ENCODE data around the gene POR.
"Not testable (repeated sequence)": the region's sequence is repeated elsewhere in the genome, so short reads cannot be mapped to it uniquely, and the experiment has no call there.

Gene POR

DNA sequence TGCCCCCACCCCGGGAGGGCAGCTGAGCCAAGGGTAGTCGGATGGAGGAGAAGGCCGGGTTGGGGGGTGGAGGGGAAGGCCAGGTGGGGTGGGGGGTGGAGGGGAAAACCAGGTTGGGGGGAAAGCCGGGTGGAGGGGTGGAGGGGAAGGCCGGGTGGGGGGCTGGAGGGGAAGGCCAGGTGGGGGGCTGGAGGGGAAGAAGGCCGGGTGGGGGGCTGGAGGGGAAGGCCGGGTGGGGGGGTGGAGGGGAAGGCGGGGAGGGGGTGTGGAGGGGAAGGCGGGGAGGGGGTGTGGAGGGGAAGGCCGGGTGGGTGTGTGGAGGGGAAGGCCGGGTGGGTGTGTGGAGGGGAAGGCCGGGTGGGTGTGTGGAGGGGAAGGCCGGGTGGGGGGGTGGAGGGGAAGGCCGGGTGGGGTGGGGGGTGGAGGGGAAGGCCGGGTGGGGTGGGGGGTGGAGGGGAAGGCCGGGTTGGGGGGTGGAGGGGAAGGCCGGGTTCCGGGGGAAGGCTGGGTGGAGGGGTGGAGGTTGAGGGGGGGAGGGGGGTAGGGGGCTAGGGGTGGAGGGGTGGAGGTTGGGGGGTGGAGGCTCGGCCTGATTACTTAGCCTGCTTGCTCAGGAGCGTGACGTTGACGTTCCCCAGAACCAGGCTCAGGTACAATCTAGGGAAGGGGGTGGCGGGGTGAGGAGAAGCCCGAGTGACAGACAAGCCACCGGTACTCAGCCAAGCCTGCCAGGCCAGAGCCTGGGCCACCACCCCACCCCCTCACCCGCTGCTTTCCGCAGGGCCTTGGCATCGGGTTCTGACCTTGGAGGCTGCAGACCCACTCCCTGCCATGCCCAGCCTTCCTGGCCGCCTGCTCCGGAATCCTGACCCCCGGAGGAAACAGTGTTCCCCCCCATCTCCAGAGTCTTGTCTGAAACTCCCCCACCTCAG, 73.9 kb downstream of the POR start:
- no peak for DNase-seq (ENCODE audit: low read depth in 2 of 2, low spot score in 1 of 2)

- no peak for DNase-seq (ENCODE audit: low read depth in 2 of 2, low spot score in 1 of 2)
Observed at GRCh38 chr7:75989500-75990388, 74.8 kb downstream of the POR start.

GRCh38 chr7:75991531-75992082, 76.7 kb downstream of the POR start:
- no peak for DNase-seq (ENCODE audit: low read depth in 2 of 2, low spot score in 1 of 2)

GRCh38 chr7:75992083-75992755, 77.3 kb downstream of the POR start:
- DNase-seq (ENCODE audit: low read depth in 2 of 2, low spot score in 1 of 2) = no peak

DNA sequence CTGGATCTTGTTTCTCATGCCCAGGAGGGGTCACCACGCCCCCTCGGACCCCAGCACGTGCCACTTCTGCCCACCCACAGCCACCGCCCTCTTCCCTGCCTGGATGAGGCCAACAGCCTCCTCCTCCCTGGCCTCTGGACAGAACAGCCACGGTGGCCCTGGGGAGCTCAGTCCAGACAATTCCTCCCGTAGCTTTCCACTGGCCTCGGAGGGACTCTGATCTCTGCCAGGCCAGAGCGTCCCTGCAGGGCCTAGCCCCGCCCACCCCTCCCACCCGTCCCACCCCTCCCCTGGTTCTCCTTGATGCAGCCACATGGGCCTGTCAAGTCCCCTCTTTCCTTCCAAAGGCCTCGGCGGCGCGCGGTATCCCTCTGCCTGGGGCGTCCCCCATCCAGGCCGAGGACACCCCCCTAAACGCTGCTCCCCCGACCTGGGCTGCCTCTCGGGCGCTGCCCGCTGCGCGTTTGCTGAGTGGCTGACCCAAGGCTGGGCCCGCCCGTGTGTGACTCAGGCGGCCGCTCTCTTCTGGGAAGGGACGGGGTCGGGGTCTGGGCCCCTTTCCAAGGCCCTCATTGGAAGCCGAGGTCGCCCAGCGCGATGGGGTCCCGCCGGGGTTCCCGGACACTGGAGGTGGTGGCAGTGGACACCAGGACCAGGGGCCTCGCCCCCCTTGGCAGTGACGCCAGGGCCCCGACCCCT, 78.9 kb downstream of the POR start:
- DNase-seq (ENCODE audit: low read depth in 2 of 2, low spot score in 1 of 2) = no peak

GRCh38 chr7:75994388-75995051, 79.6 kb downstream of the POR start, which contains the start of gene TMEM120A:
Gene TMEM120A, minus strand, starts transcription at chr7:75994595. Its CDS starts 25 bp downstream, at chr7:75994570.
- DNase-seq (ENCODE audit: low read depth in 2 of 2, low spot score in 1 of 2) = peak; percentile 81 to 85

DNA sequence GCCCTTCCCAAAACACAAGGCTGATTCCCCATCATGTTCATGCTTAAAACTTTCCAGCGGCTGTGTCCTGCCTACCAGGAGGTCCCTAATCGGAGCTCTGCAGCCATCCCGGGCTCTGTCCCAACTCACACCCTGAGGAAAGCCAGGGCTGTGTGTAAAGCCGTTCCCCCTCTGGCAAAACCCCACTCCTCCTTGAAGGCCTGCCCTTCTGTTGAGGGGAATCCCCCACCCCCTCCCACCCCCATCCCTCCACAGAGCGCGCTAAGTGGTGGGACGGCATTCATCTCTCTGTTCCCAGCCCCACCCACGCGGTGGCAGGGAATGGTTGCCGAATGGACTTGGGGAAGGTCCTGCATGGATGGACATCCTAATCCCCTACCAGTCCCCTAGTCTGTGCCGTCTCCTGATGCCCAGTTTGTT, 80.1 kb downstream of the POR start:
- DNase-seq (ENCODE audit: low read depth in 2 of 2, low spot score in 1 of 2) = no peak

DNA sequence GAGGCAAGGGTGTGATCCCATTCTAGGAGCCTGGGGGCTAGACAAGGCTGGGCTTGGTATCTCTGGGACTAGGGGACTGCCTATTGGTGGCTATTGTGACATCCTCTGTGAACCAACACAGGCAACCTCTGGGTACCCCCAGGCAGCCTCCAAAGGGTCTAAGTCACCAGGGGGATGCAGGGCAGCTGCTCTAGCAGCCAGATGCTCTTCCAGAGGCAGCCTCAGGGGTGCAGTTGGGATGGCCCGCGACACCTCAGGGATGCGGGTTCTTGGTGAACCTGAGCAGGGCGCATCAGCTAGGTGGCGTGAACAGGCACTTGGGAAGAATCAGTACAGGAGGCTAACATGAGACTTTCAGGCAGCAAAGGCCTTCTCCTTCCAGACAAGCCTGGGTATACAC, 81.0 kb downstream of the POR start:
- DNase-seq (ENCODE audit: low read depth in 2 of 2, low spot score in 1 of 2) = no peak

DNA sequence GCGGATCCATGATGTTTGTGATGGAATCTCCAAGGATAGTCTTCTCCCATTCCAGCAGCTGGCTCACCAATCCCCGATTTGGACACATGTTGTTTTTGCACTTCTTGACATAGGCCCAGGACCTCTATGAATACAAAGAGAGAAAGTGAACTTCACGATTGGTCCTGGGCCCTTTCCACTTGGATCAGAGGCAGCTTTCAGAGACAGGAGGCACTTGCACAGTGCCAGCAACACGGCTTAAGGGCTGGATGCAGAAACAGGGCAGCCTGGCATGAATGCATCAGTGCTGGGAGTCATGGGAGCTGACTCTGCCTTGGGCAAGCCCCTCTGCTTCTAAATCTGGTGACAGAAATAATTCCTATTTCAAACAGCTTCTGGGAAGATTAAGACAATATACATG, 81.5 kb downstream of the POR start:
- DNase-seq (ENCODE audit: low read depth in 2 of 2, low spot score in 1 of 2) = no peak

DNA sequence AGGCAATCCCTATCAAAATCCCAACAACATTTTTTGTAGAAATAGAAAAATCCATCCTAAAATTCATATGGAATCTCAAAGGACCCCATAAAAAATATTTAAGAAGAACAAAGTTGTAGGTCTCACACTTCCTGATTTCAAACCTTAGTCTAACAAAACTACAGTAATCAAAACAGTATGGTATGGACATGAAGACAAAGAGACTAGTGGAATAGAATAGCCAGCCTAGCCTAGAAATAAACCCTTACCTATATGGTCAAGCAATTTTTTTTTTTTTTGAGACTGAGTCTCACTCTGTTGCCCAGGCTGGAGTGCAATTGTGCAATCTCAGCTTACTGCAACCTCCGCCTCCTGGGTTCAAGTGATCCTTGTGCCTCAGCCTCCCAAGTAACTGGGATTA, 83.1 kb downstream of the POR start:
- DNase-seq (ENCODE audit: low read depth in 2 of 2, low spot score in 1 of 2) = no peak

- no peak for DNase-seq (ENCODE audit: low read depth in 2 of 2, low spot score in 1 of 2)
Observed at GRCh38 chr7:76000566-76000965, 85.6 kb downstream of the POR start.

DNA sequence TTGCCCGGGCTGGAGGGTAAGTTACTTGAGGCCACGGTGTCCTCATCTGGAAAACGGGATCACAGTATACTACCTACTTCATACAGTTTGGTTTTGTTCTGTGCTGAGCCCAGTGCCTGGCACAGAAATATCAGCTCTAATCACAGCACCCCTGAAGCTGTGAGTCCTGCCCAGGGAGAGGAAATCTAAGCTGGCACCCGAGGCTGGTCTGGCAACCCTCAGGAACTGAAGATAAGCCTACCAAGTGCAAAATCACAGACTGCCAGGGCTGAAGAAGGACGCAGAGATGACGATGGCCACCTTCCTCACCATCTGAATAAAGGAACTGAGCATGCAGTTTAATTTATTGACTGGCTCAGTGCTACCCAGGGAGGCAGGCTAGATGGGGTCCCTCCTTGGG, 87.2 kb downstream of the POR start:
- DNase-seq (ENCODE audit: low read depth in 2 of 2, low spot score in 1 of 2) = no peak

DNA sequence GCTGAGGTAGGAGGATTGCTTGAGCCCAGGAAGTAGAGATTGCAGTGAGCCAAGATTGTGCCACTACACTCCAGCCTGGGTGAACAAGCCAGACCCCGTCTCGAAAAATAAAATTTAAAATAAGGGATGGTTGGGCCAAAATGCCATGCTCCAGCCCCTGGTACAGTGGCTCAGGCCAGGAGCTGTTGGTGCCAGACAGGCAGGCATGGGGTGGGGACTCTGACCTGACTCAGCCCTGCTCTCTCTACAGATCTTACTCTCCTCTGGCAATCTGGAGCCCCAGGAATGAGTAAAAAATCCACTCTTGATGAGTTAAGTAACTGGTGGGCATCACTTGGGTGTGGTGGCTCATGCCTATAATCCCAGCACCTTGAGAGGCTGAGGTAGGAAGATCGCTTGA, 87.9 kb downstream of the POR start:
- no peak for DNase-seq (ENCODE audit: low read depth in 2 of 2, low spot score in 1 of 2)

DNA sequence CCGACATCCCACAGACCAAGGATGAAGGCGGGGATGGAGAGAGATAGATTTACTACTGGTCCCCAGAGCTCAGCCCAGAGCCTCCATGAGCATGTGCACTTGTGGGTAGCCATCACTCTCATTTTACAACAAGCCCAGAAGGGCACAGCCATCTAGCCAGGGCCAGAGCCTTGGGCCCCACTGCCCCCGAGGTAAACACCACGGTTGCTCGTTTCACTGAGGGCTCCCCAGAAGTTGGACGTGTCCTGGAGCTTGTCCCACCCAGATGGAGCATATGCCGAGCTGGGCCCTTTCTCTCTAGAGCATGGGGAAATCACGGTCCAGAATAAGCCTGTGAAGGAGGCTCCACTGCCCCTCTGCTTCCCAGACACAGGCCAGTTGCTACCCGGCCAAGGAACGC, 88.4 kb downstream of the POR start:
- no peak for DNase-seq (ENCODE audit: low read depth in 2 of 2, low spot score in 1 of 2)

GRCh38 chr7:76005004-76005403, 90.0 kb downstream of the POR start:
- DNase-seq (ENCODE audit: low read depth in 2 of 2, low spot score in 1 of 2) = not testable (repeated sequence)

GRCh38 chr7:76008156-76008687, 93.3 kb downstream of the POR start:
- DNase-seq (ENCODE audit: low read depth in 2 of 2, low spot score in 1 of 2) = no peak

DNA sequence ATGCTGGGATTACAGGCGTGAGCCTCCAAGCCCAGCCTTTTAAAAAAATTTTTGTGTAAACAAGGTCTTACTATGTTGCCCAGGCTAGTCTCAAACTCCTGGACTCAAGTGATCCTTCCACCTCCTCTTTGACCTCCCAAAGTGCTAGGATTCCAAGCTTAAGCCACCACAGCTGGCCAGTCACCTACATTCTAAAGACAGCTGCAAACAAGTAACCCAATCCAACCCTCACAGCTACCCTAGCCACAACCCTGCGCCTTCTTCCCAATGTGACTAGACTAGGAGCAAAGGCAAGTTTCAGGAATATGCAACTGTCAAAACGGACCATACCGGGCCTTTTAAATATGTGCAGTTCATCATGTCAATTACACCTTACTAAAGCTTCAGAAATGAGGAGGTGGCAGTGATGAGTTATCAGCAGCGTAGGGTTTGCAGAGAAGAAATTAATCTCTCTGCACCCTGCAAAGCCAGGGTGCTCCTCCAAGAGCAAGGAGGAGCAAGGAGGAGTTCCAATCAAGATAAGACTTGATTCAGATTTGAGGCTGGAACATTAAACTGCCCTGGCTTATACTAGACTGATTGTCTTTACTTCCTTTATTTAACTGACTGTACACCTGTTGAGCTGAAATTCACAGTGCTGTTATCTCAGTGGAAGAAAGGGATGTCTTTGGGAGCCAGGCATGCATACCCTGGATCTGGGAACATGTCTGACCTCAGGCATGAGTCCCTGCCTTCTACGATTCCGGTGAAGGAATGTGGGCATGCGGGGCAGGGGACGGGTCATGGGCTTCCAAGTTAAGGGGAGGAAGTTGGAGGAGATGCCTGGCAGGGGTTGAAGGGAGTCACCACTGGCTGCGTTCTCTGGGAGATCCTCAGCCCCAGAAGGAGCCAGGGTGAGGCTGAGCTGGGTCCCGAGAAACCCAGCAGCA, 95.0 kb downstream of the POR start:
- DNase-seq (ENCODE audit: low read depth in 2 of 2, low spot score in 1 of 2) = no peak

DNA sequence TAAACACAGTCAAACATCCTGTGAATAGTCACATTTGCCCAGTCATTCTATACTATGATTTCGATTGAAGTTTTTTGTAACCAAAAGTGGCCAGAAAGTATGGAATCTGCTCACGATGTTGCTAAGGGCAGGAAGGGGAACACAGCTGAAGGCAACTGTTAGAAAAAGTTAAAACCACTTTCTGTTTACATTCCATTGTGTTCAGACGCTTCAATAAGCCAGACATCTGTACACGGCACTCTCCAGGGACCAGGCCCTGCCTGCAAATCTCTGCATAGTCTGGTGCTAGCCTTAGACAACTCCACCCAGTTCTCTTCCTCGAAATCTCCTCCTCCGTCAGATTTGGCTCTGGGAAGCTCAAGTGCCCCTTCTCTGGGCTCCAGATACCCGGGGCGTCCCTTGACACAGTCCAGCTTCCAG, 96.5 kb downstream of the POR start:
- no peak for DNase-seq (ENCODE audit: low read depth in 2 of 2, low spot score in 1 of 2)

Measured in stimulated activated CD8-positive, alpha-beta memory T cell treated with anti-CD3 and anti-CD28 coated beads, Interleukin-4, amount 100 ng/mL, for 4 hours (primary cell).